Measurements from ENCODE around the gene PTCSC3.

GRCh38 chr14:36181417-36181816, 4.9 kb upstream of the PTCSC3 start:
- TF ChIP-seq HDGF (IDR thresholded peaks at IDR 0.05; ENCODE audit: borderline replicate concordance) (no peak), ELF4 (IDR thresholded peaks at IDR 0.05) (no peak), TARDBP (IDR thresholded peaks at IDR 0.05) (no peak), PKNOX1 (IDR thresholded peaks at IDR 0.05) (no peak), SP1 (IDR thresholded peaks at IDR 0.05) (no peak), SUZ12 (IDR thresholded peaks at IDR 0.05) (no peak), ZNF384 (IDR thresholded peaks at IDR 0.05) (no peak), NFRKB (IDR thresholded peaks at IDR 0.05) (no peak), BHLHE40 (IDR thresholded peaks at IDR 0.05; ENCODE audit: borderline replicate concordance) (no peak), ARNT (IDR thresholded peaks at IDR 0.05) (no peak), FOXM1 (IDR thresholded peaks at IDR 0.05; ENCODE audit: borderline replicate concordance) (no peak)

Data from HEK293T (cell line).